HEK293T (cell line): ENCODE results near the gene TXK.

ENCODE experiments used
- CTCF ChIA-PET: fragments of 350-600 bp; formaldehyde crosslinking; extraction: SDS; loops from one replicate; lab custom pipeline; 2021; ENCODE audit warnings: antibody characterized with exemption, inconsistent platforms; lab: Yijun Ruan, JAX
- POLR2A ChIA-PET: fragments of 350-600 bp; formaldehyde crosslinking; extraction: SDS; loops from one replicate; lab custom pipeline; 2020; ENCODE audit warnings: antibody characterized with exemption, inconsistent platforms; lab: Yijun Ruan, JAX
- DNase-seq: peaks from one replicate; pipeline ENCODE4 v3.0.0; 2012; ENCODE audit warnings: mixed read lengths; ENCODE audit errors: extremely low spot score
- ARNT ChIP-seq: fragments of 450-650 bp; IDR thresholded peaks from 2 replicates; pipeline ENCODE4 v1.6.1; 2017; ENCODE audit warnings: mild to moderate bottlenecking
- BHLHE40 ChIP-seq: fragments of 450-650 bp; IDR thresholded peaks from 2 replicates; pipeline ENCODE4 v1.6.1; 2016; ENCODE audit warnings: mild to moderate bottlenecking, moderate library complexity, borderline replicate concordance
- CTBP1 ChIP-seq: fragments of 450-650 bp; IDR thresholded peaks from 2 replicates; pipeline ENCODE4 v1.6.1; 2016; ENCODE audit warnings: borderline replicate concordance
- ELF4 ChIP-seq: fragments of 450-650 bp; IDR thresholded peaks from 2 replicates; pipeline ENCODE4 v1.6.1; 2017; ENCODE audit warnings: antibody characterized with exemption
- FOXA1 ChIP-seq: fragments of 450-650 bp; IDR thresholded peaks from 2 replicates; pipeline ENCODE4 v1.6.1; 2016; ENCODE audit warnings: mild to moderate bottlenecking
- FOXK2 ChIP-seq: fragments of 450-650 bp; IDR thresholded peaks from 2 replicates; pipeline ENCODE4 v1.6.1; 2016; ENCODE audit warnings: mild to moderate bottlenecking
- FOXM1 ChIP-seq: fragments of 450-650 bp; IDR thresholded peaks from 2 replicates; pipeline ENCODE4 v1.6.1; 2017; ENCODE audit warnings: mild to moderate bottlenecking, borderline replicate concordance
- HDGF ChIP-seq: fragments of 450-650 bp; IDR thresholded peaks from 2 replicates; pipeline ENCODE4 v1.6.1; 2017; ENCODE audit warnings: antibody characterized with exemption, borderline replicate concordance
- L3MBTL2 ChIP-seq: fragments of 450-650 bp; conservative IDR thresholded peaks from 2 replicates; pipeline ENCODE4 v1.6.1; 2016; ENCODE audit warnings: mild to moderate bottlenecking
- LEF1 ChIP-seq: fragments of 450-650 bp; IDR thresholded peaks from 2 replicates; pipeline ENCODE4 v1.6.1; 2017; ENCODE audit warnings: mild to moderate bottlenecking, borderline replicate concordance
- NFRKB ChIP-seq: fragments of 450-650 bp; IDR thresholded peaks from 2 replicates; pipeline ENCODE4 v1.6.1; 2016; ENCODE audit warnings: mild to moderate bottlenecking, moderate library complexity
- SP1 ChIP-seq: fragments of 450-650 bp; IDR thresholded peaks from 2 replicates; pipeline ENCODE4 v1.6.1; 2017
- SUZ12 ChIP-seq: fragments of 450-650 bp; IDR thresholded peaks from 2 replicates; pipeline ENCODE4 v1.6.1; 2016; ENCODE audit warnings: mild to moderate bottlenecking
- TARDBP ChIP-seq: fragments of 450-650 bp; IDR thresholded peaks from 2 replicates; pipeline ENCODE4 v1.6.1; 2016
- ZNF384 ChIP-seq: fragments of 450-650 bp; IDR thresholded peaks from 2 replicates; pipeline ENCODE4 v1.6.1; 2016
- TF ChIP-seq, protein P1 (sequence below): fragments of 450-650 bp; IDR thresholded peaks from 2 replicates; pipeline ENCODE4 v1.6.1; 2016

TXK gene

DNA sequence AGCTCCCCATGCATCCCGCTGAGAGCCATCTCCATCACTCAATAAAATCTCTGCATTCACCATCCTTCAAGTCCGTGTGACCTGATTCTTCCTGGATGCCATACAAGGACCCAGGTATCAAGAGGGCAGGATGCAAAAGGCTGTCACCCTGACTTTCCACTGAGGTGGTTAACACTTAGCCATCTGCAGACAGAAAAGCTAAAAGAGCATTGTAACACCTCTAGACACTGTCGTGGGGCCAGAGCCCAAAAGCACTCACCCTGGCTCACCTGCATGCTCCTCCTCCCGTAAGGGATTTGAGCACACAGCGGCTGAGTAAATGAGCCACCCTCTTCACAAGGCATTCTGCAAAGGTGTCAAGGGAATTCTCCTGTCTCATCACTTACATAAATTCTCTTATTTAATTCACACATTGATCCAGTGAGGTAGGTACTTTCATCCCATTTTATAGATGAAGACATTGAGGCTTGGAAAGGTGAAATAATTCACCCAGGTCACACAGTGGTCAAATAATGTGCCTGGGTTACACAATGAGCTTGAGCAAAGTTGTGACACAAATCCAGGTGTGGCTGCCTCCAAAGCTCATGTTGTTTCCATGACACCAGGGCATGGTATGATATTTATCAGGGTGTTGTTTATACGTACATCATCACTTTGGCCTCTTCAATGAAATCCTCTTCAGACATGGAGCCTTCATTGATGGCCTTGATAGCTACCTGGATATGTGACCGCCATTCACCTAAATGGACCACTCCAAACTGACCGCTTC, 48.0 kb downstream of the TXK start:
- ChIA-PET POLR2A (no interaction called here), CTCF (interaction anchor here (0.6 kb wide), 1 partner anchor 19 kb away, joined by 3 read pairs; no protein-coding TSS in a partner anchor)
- TF ChIP-seq L3MBTL2: no peak
- TF ChIP-seq ZNF384: no peak
- no peak for TF ChIP-seq FOXM1
- no peak for TF ChIP-seq SP1
- no peak for TF ChIP-seq LEF1
- no peak for TF ChIP-seq FOXK2
- TF ChIP-seq HDGF: no peak
- TF ChIP-seq ARNT: no peak
- no peak for TF ChIP-seq ELF4
- TF ChIP-seq SUZ12: no peak
- TF ChIP-seq, protein P1, sequence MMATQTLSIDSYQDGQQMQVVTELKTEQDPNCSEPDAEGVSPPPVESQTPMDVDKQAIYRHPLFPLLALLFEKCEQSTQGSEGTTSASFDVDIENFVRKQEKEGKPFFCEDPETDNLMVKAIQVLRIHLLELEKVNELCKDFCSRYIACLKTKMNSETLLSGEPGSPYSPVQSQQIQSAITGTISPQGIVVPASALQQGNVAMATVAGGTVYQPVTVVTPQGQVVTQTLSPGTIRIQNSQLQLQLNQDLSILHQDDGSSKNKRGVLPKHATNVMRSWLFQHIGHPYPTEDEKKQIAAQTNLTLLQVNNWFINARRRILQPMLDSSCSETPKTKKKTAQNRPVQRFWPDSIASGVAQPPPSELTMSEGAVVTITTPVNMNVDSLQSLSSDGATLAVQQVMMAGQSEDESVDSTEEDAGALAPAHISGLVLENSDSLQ: no peak
- TF ChIP-seq TARDBP: no peak

DNA sequence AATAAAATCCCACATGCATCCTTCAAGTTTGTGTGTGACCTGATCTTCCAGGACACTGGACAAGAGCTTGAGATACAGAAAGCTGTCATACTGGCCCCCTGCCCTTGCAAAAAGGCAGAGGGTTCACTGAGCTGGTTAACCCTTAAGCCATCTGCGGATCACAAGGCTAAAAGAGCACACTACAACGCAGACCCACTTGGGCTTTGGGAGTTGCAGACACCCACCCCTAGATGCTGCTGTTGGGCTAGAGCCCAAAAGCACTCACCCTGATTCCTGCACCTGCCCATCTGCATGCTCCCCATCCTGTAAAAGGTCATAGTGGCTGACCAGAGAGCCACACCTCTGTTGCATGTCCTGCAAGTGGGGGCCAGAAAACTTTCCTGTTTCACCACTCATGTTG, 51.1 kb downstream of the TXK start:
- CTCF ChIA-PET: no interaction called here
- POLR2A ChIA-PET: no interaction called here
- DNase-seq: no peak
- no peak for TF ChIP-seq SUZ12
- TF ChIP-seq LEF1: no peak
- TF ChIP-seq TARDBP: no peak
- TF ChIP-seq FOXA1: no peak
- TF ChIP-seq CTBP1: no peak
- no peak for TF ChIP-seq BHLHE40
- TF ChIP-seq L3MBTL2: no peak
- no peak for TF ChIP-seq ZNF384

More for the DNA sequence above, 48.0 kb downstream of the TXK start:
- DNase-seq: no peak

DNA sequence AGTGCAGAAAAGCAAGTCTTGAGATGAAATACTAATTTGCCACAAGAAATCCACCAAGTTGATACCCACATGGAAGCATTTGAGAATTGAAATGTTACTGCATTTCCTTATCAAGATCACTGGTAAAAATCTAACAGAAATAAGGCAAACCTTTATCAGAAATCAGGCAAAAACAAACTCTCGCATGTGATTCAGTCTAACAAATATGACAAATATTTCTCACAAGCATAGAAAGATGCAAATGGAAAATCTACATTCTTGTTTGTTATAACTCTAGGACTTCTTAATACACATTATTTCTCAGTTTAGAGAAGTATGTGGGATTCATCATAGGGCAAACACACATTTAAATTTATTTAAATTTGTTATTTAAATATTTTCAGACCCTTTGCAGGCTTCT, 52.9 kb downstream of the TXK start:
- CTCF ChIA-PET: no interaction called here
- TF ChIP-seq L3MBTL2 (no peak), FOXA1 (no peak), SUZ12 (no peak), HDGF (no peak), NFRKB (no peak), CTBP1 (no peak), ZNF384 (no peak), SP1 (no peak)
- TF ChIP-seq, protein P1: no peak
- DNase-seq: no peak
- POLR2A ChIA-PET: no interaction called here

DNA sequence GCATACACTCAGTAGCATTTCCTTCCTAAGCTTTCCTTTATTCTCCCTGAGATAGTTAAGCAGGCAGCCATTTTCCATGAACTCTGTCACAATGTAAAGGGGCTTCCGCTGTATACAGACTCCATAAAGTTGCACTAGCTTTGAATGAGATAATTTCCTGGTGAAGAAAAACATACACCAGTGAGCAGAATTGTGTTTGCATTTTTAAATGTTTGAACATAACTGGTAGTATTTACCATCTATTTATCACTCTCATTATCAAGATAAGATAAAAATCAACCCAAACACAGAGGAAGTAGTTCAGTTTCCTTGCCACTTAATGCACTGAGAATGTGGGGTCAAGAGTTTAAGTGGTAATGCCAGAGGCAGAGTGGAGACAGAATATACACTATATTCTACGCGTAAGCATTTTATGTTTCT, 54.1 kb downstream of the TXK start:
- POLR2A ChIA-PET: interaction anchor here (1.0 kb wide), 1 partner anchor 103 kb away, joined by 3 read pairs; no protein-coding TSS in a partner anchor
- no peak for TF ChIP-seq ZNF384
- TF ChIP-seq TARDBP: no peak
- no peak for TF ChIP-seq FOXA1
- no peak for TF ChIP-seq CTBP1
- TF ChIP-seq, protein P1: no peak
- no peak for TF ChIP-seq BHLHE40
- CTCF ChIA-PET: no interaction called here
- DNase-seq: no peak

DNA sequence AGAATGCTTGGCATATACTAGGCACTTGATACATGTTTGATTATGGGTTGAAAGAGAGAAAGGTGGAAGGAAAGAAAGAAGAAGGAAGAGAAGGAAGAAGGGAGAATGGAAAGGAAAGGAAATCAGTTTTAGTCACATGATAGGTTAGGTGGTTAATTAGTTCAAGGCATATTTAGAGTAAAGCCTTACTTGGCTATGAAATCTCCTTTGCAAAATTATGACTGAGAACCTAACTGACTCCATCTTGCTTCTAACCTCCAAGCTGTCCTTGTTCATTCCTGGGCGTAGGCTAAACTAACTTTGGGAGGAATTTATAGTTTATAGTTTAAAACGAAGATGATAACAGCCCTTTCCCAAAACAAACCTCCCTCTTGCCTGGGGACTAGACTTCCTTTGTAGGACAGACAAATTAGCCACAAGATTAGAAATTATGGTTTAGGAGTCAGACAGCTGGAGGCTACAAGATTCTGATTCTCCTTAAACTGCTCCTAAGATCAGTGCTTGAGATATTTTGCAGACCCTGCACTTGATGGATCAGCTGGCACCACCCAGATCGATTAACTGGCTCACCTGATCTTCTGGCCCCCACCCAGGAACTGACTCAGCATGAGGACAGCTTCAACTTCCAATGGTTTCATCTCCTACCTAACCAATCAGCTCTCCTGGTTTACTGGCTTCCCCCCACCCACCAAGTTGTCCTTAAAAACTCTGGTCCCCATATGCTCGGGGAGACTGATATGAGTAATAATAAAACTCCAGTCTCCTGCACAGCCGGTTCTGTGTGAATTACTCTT, 55.0 kb downstream of the TXK start:
- TF ChIP-seq FOXM1 (no peak), ZNF384 (no peak), ARNT (no peak), HDGF (no peak), CTBP1 (no peak), SP1 (no peak), FOXK2 (no peak), L3MBTL2 (no peak), LEF1 (no peak), FOXA1 (no peak), ELF4 (no peak), TARDBP (no peak), BHLHE40 (no peak), SUZ12 (no peak), NFRKB (no peak)
- TF ChIP-seq, protein P1: no peak
- DNase-seq: no peak
- POLR2A ChIA-PET: interaction anchor here (1.0 kb wide), 1 partner anchor 104 kb away, joined by 3 read pairs; no protein-coding TSS in a partner anchor
- CTCF ChIA-PET: no interaction called here
